Esophagus muscularis mucosa (tissue), 4 donors: ENCODE data around the gene ERGIC1.

Source experiments
- CTCF ChIP-seq, 3 experiments: fragments of 200-600 bp in 2 of 3; fragments of 450-650 bp in 1 of 3; sonication (generic) in 2 of 3; IDR thresholded peaks; one replicate each; pipeline ENCODE4 v1.5.1; 2017 to 2019; ENCODE audit warnings: antibody characterized with exemption in 3 of 3, mild to moderate bottlenecking in 2 of 3, moderate library complexity in 1 of 3
- EP300 ChIP-seq: sonication (generic); formaldehyde crosslinking; IDR thresholded peaks from one replicate; pipeline ENCODE4 v1.6.1; 2017; ENCODE audit warnings: antibody characterized with exemption
- POLR2A ChIP-seq: fragments of 450-650 bp; IDR thresholded peaks from one replicate; pipeline ENCODE4 v1.6.1; 2017; ENCODE audit warnings: antibody characterized with exemption, moderate library complexity, mild to moderate bottlenecking, low read depth
- POLR2AphosphoS5 ChIP-seq, 2 donors: sonication (generic); formaldehyde crosslinking; IDR thresholded peaks; one replicate each; pipeline ENCODE4 v1.6.1; 2017; ENCODE audit warnings: antibody characterized with exemption in 2 of 2

- TF ChIP-seq CTCF (IDR thresholded peaks at IDR 0.05) (no peak), POLR2A (peak; percentile 20), EP300 (no peak), POLR2AphosphoS5 (IDR thresholded peaks at IDR 0.05) (peak; percentile 48 to 54)
These were observed 33.9 kb upstream of the ERGIC1 start for GRCh38 chr5:172800088-172800551.
